ENCODE data around the gene AICDA.
A peak's percentile ranks its signal among the peaks of the same experiment; 100 is the strongest.
"Not testable (repeated sequence)": the region's sequence is repeated elsewhere in the genome, so short reads cannot be mapped to it uniquely, and the experiment has no call there.

The AICDA gene

GRCh38 chr12:8612629-8613028 lies at the start of gene AICDA:
AICDA (minus strand) TSS chr12:8612859; CDS start chr12:8612767, 92 bp downstream.
- no peak for DNase-seq

- no peak for DNase-seq
These were observed 49.1 kb upstream of the AICDA start for GRCh38 chr12:8661751-8662150.

- DNase-seq, result no peak
These were observed 48.4 kb upstream of the AICDA start for GRCh38 chr12:8661016-8661415.

- DNase-seq, result no peak
These were observed 45.7 kb upstream of the AICDA start for GRCh38 chr12:8658346-8658745.

GRCh38 chr12:8655421-8655820 lies 42.8 kb upstream of the AICDA start:
- DNase-seq, result no peak

- DNase-seq, result peak; percentile 51
These were observed 36.0 kb upstream of the AICDA start for GRCh38 chr12:8648576-8649205.

GRCh38 chr12:8647968-8648367 lies 35.3 kb upstream of the AICDA start:
- DNase-seq, result no peak

- DNase-seq, result peak; percentile 67
These were observed 31.9 kb upstream of the AICDA start for GRCh38 chr12:8644345-8645248.

- DNase-seq, result no peak
These were observed 30.1 kb upstream of the AICDA start for GRCh38 chr12:8642775-8643174.

- no peak for DNase-seq
These were observed 27.3 kb upstream of the AICDA start for GRCh38 chr12:8639936-8640335.

- no peak for DNase-seq
These were observed 26.3 kb upstream of the AICDA start for GRCh38 chr12:8638951-8639350.

GRCh38 chr12:8637666-8638065 lies 25.0 kb upstream of the AICDA start:
- DNase-seq, result no peak

GRCh38 chr12:8637244-8637643 lies 24.6 kb upstream of the AICDA start:
- DNase-seq, result no peak

GRCh38 chr12:8636581-8636980 lies 23.9 kb upstream of the AICDA start:
- no peak for DNase-seq

- DNase-seq, result not testable (repeated sequence)
These were observed 23.3 kb upstream of the AICDA start for GRCh38 chr12:8636007-8636346.

GRCh38 chr12:8635342-8636006 lies 22.8 kb upstream of the AICDA start:
- not testable (repeated sequence) for DNase-seq

- DNase-seq, result no peak
These were observed 17.5 kb upstream of the AICDA start for GRCh38 chr12:8630131-8630530.

GRCh38 chr12:8629486-8630033 lies 16.9 kb upstream of the AICDA start:
- DNase-seq, result no peak

- DNase-seq, result no peak
These were observed 16.1 kb upstream of the AICDA start for GRCh38 chr12:8628731-8629130.

- not testable (repeated sequence) for DNase-seq
These were observed 12.1 kb upstream of the AICDA start for GRCh38 chr12:8624750-8625149.

GRCh38 chr12:8622646-8623045 lies 10.0 kb upstream of the AICDA start:
- DNase-seq, result no peak

GRCh38 chr12:8615206-8615605 lies 2.5 kb upstream of the AICDA start:
- no peak for DNase-seq

- not testable (repeated sequence) for DNase-seq
These were observed 1.2 kb upstream of the AICDA start for GRCh38 chr12:8613881-8614280.
